Suprapubic skin (tissue), 3 donors: ENCODE data around the gene SEZ6L.

Experiments
- CTCF ChIP-seq, 2 donors: fragments of 200-600 bp in 1 of 2; fragments of 450-650 bp in 1 of 2; sonication (generic) in 1 of 2; IDR thresholded peaks; one replicate each; pipeline ENCODE4 v1.5.1; 2016 to 2019; ENCODE audit warnings: antibody characterized with exemption in 2 of 2, mild to moderate bottlenecking in 1 of 2, moderate library complexity in 1 of 2
- POLR2A ChIP-seq, 2 donors: fragments of 450-650 bp; IDR thresholded peaks; one replicate each; pipeline ENCODE4 v1.6.1; 2017; ENCODE audit warnings: antibody characterized with exemption in 2 of 2, mild to moderate bottlenecking in 2 of 2, moderate library complexity in 2 of 2

GRCh38 chr22:26416670-26417276 is 247.5 kb downstream of the SEZ6L start:
- TF ChIP-seq POLR2A (IDR thresholded peaks at IDR 0.05) (no peak), CTCF (IDR thresholded peaks at IDR 0.05) (no peak)
